CD1c-positive myeloid dendritic cell (primary cell): ENCODE measurements around the gene DNAH10.

ENCODE experiments used
- DNase-seq: peaks from one replicate; pipeline ENCODE4 v3.0.0-alpha.2; 2016; ENCODE audit errors: extremely low spot score

The DNAH10 gene

GRCh38 chr12:123971770-123972456 is 209.8 kb downstream of the DNAH10 start:
- no peak for DNase-seq

- DNase-seq, result peak; percentile 90
Measured at GRCh38 chr12:123972457-123973401, 210.6 kb downstream of the DNAH10 start, which contains the start of the genes CCDC92 and ZNF664. Gene CCDC92, minus strand, starts transcription at chr12:123972831. Its CDS starts 28,526 bp downstream, at chr12:123944305. Gene ZNF664, plus strand, starts transcription at chr12:123973215. Its CDS starts 38,930 bp downstream, at chr12:124012145.

- DNase-seq, result peak; percentile 4
Measured at GRCh38 chr12:123973552-123974341, 211.6 kb downstream of the DNAH10 start.

GRCh38 chr12:123976227-123976826 is 214.2 kb downstream of the DNAH10 start:
- DNase-seq, result no peak

- no peak for DNase-seq
Measured at GRCh38 chr12:123979566-123979965, 217.5 kb downstream of the DNAH10 start.

GRCh38 chr12:123982269-123982668 is 220.2 kb downstream of the DNAH10 start:
- DNase-seq, result no peak

GRCh38 chr12:123983822-123984485 is 221.9 kb downstream of the DNAH10 start:
- peak; percentile 76 for DNase-seq

GRCh38 chr12:123984903-123985302 is 222.8 kb downstream of the DNAH10 start:
- DNase-seq, result no peak
